GM12878 (cell line): ENCODE data around the gene DNAI4. TPM values are rescaled to one million over a fixed set of nuclear protein-coding genes. Genes with fewer than 3 reads are reported as not detected.
A peak's percentile ranks its signal among the peaks of the same experiment; 100 is the strongest.

Source experiments
- ATF3 ChIP-seq: IDR thresholded peaks from 2 replicates; pipeline ENCODE4 v1.6.1; 2011; ENCODE audit warnings: low read depth, mild to moderate bottlenecking, low read length, moderate library complexity, borderline replicate concordance; ENCODE audit errors: extremely low read depth
- ATF7 ChIP-seq: fragments of 450-650 bp; IDR thresholded peaks from 2 replicates; pipeline ENCODE4 v1.6.1; 2016; ENCODE audit warnings: low read depth, mild to moderate bottlenecking
- BACH1 ChIP-seq: fragments of 450-650 bp; IDR thresholded peaks from 2 replicates; pipeline ENCODE4 v1.6.1; 2017; ENCODE audit warnings: mild to moderate bottlenecking, borderline replicate concordance
- BRCA1 ChIP-seq: IDR thresholded peaks from 2 replicates; pipeline ENCODE4 v1.6.1; 2011; ENCODE audit warnings: low read depth, low read length, improper control_type of control experiment
- CEBPZ ChIP-seq: fragments of 150-350 bp; IDR thresholded peaks from 2 replicates; pipeline ENCODE4 v1.6.1; 2016; ENCODE audit warnings: low read depth, low read length
- CREM ChIP-seq: IDR thresholded peaks from 2 replicates; pipeline ENCODE4 v1.6.1; 2014; ENCODE audit warnings: antibody characterized with exemption, low read depth
- EGR1 ChIP-seq, 2 experiments: IDR thresholded peaks; 1 replicate in 1 of 2; 2 replicates in 1 of 2; pipeline ENCODE4 v1.6.1; 2011 to 2012; ENCODE audit warnings: low read depth in 2 of 2, low read length in 2 of 2, borderline replicate concordance in 1 of 2, mild to moderate bottlenecking in 1 of 2, moderate library complexity in 1 of 2
- FOXM1 ChIP-seq: IDR thresholded peaks from 2 replicates; pipeline ENCODE4 v1.6.1; 2012; ENCODE audit warnings: low read depth, mild to moderate bottlenecking, inconsistent platforms, low read length, moderate library complexity
- IKZF1 ChIP-seq: fragments of 450-650 bp; conservative IDR thresholded peaks from 2 replicates; pipeline ENCODE4 v1.6.1; 2017; ENCODE audit warnings: antibody characterized with exemption, mild to moderate bottlenecking
- IRF3 ChIP-seq: fragments of 450-650 bp; IDR thresholded peaks from 2 replicates; pipeline ENCODE4 v1.6.1; 2014; ENCODE audit warnings: mild to moderate bottlenecking
- MEF2A ChIP-seq: IDR thresholded peaks from 2 replicates; pipeline ENCODE4 v1.6.1; 2011; ENCODE audit warnings: low read depth, mild to moderate bottlenecking, low read length, moderate library complexity; ENCODE audit not compliant: insufficient read depth
- NKRF ChIP-seq: fragments of 450-650 bp; conservative IDR thresholded peaks from 2 replicates; pipeline ENCODE4 v1.6.1; 2017; ENCODE audit warnings: mild to moderate bottlenecking, moderate library complexity
- PML ChIP-seq: IDR thresholded peaks from 2 replicates; pipeline ENCODE4 v1.6.1; 2012; ENCODE audit warnings: low read length, inconsistent platforms
- SIN3A ChIP-seq: IDR thresholded peaks from 2 replicates; pipeline ENCODE4 v1.6.1; 2012; ENCODE audit warnings: low read depth, low read length, improper control_type of control experiment
- SMAD5 ChIP-seq: IDR thresholded peaks from 2 replicates; pipeline ENCODE4 v1.6.1; 2016; ENCODE audit warnings: antibody characterized with exemption, low read depth
- TBL1XR1 ChIP-seq: IDR thresholded peaks from 2 replicates; pipeline ENCODE4 v1.6.1; 2012; ENCODE audit warnings: low read depth, low read length, improper control_type of control experiment
- TCF3 ChIP-seq: IDR thresholded peaks from 2 replicates; pipeline ENCODE4 v1.6.1; 2012; ENCODE audit warnings: low read depth, mild to moderate bottlenecking, low read length, borderline replicate concordance; ENCODE audit not compliant: insufficient read depth
- ZNF207 ChIP-seq: fragments of 450-650 bp; IDR thresholded peaks from 2 replicates; pipeline ENCODE4 v1.6.1; 2014; ENCODE audit warnings: antibody characterized with exemption, mild to moderate bottlenecking, borderline replicate concordance
- ZSCAN29 ChIP-seq: fragments of 450-650 bp; IDR thresholded peaks from 2 replicates; pipeline ENCODE4 v1.6.1; 2017; ENCODE audit warnings: mild to moderate bottlenecking, moderate library complexity
- polyA plus RNA-seq, 11 experiments: library from polyadenylated mRNA; depleted of rRNA in 4 of 11; unstranded in 6 of 11; stranded (reverse) in 5 of 11; fragments of >200 nt; fragmentation: Nextera tagmentation in 4 of 11; fragmentation: Illumina TruSeq in 1 of 11; extraction: Ambion mirVana in 4 of 11; extraction: Trizol in 1 of 11; gene quantifications; 1 replicate in 1 of 11; 2 replicates in 10 of 11; pipeline versions ENCODE4 v1.2.1 to v1.2.3, GENCODE V29; 2011 to 2016; ENCODE audit warnings: inconsistent platforms in 2 of 11, missing spikeins in 2 of 11, low read depth in 1 of 11
- total RNA-seq, 4 experiments: library from RNA; depleted of rRNA in 3 of 4; stranded (reverse); fragments of >200 nt in 3 of 4; fragmentation: Illumina TruSeq in 1 of 4; extraction: Trizol in 1 of 4; gene quantifications; 2 replicates each; pipeline versions ENCODE4 v1.2.1 to v1.2.3, GENCODE V29; 2013 to 2021

DNAI4 gene
- total and polyA plus RNA-seq, 10 of the 15 experiments (the other 5 are each of a cell fraction or from before 2014, with no cell fraction given): 0.13 to 2.3 (median 0.27) TPM; not detected in 1

GRCh38 chr1:66929999-66930822 is 5.6 kb upstream of the DNAI4 start (continued):
- peak; percentile 39; the same call in 1 of the 2 replicates for TF ChIP-seq SIN3A
- peak in 1 of 2 experiments; percentile 85; a peak in 2 of 3 replicates for TF ChIP-seq EGR1 (IDR thresholded peaks at IDR 0.05; ENCODE audit: borderline replicate concordance in 1 of 2, low read depth in 2 of 2, low read length in 2 of 2)
- TF ChIP-seq FOXM1: no peak; the same call in 1 of the 2 replicates
- no peak for TF ChIP-seq ZSCAN29
- peak; percentile 30; the same call in 1 of the 2 replicates for TF ChIP-seq NKRF
- no peak for TF ChIP-seq SMAD5
- TF ChIP-seq ATF3: no peak
- no peak for TF ChIP-seq BRCA1
- no peak for TF ChIP-seq TBL1XR1
- TF ChIP-seq ATF7: no peak
- no peak for TF ChIP-seq CEBPZ
- TF ChIP-seq CREM: peak; percentile 25; the same call in 1 of the 2 replicates
- TF ChIP-seq PML: peak; percentile 64; the same call in 1 of the 2 replicates
- TF ChIP-seq IKZF1: peak; percentile 79
- TF ChIP-seq ZNF207: 0 out of 2 replicates have a peak, but pooled peaks have one; percentile 57
- TF ChIP-seq MEF2A: 0 out of 2 replicates have a peak, but pooled peaks have one; percentile 30
- TF ChIP-seq BACH1: peak; percentile 92
- no peak for TF ChIP-seq IRF3
- TF ChIP-seq TCF3: no peak
